Measurements from ENCODE around the gene TRIM2.
"Not testable (repeated sequence)": the region's sequence is repeated elsewhere in the genome, so short reads cannot be mapped to it uniquely, and the experiment has no call there.

DNA sequence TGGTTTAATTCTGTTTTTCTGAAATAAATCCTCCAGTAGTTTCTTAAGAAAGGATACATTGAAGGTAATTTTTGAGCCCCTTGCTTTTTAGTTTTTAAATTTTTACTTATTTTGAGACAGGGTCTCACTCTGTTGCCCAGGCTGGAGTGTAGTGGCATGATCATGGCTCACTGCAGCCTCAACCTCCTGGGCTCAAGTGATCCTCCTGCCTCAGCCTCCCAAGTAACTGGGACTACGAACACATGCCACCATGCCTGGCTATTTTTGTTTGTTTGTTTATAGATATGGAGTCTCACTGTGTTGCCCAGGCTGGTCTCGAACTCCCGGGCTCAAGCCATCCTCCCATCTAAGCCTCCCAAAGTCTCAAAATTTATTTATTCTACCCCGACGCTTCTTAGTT is 39.0 kb upstream of the TRIM2 start:
- TF ChIP-seq, protein P1, sequence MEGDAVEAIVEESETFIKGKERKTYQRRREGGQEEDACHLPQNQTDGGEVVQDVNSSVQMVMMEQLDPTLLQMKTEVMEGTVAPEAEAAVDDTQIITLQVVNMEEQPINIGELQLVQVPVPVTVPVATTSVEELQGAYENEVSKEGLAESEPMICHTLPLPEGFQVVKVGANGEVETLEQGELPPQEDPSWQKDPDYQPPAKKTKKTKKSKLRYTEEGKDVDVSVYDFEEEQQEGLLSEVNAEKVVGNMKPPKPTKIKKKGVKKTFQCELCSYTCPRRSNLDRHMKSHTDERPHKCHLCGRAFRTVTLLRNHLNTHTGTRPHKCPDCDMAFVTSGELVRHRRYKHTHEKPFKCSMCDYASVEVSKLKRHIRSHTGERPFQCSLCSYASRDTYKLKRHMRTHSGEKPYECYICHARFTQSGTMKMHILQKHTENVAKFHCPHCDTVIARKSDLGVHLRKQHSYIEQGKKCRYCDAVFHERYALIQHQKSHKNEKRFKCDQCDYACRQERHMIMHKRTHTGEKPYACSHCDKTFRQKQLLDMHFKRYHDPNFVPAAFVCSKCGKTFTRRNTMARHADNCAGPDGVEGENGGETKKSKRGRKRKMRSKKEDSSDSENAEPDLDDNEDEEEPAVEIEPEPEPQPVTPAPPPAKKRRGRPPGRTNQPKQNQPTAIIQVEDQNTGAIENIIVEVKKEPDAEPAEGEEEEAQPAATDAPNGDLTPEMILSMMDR (IDR thresholded peaks at IDR 0.05) = not testable (repeated sequence)
- TF ChIP-seq POLR2A (IDR thresholded peaks at IDR 0.05) = not testable (repeated sequence)

All from thyroid gland (tissue), 4 donors.